B cell (primary cell): ENCODE data around the gene CTTN. TPM values are rescaled to one million over a fixed set of nuclear protein-coding genes. Genes with fewer than 3 reads are reported as not detected.

Source experiments
- ATAC-seq: fragments of 200-7000 bp; cut with Tn5 transposase; one replicate; pipeline ENCODE4 v1.10.0; 2021; ENCODE audit warnings: low read depth, mild to moderate bottlenecking, moderate number of reproducible peaks, moderate library complexity
- CTCF ChIA-PET: fragments of 350-600 bp; sonication (Branson Sonifier 250); formaldehyde crosslinking; loops from one replicate; lab custom pipeline; 2021; ENCODE audit warnings: antibody characterized with exemption, inconsistent platforms; lab: Charles Lee
- POLR2A ChIA-PET: fragments of 350-600 bp; sonication (Branson Sonifier 250); formaldehyde crosslinking; loops from one replicate; lab custom pipeline; 2021; ENCODE audit warnings: antibody characterized with exemption; lab: Charles Lee
- DNase-seq: peaks from one replicate; pipeline ENCODE4 v3.0.0; 2013
- H2AFZ ChIP-seq: 2 replicates; pipeline ENCODE4 v1.6.1; 2012; ENCODE audit warnings: mild to moderate bottlenecking, low read depth, low read length; ENCODE audit not compliant: insufficient read depth, poor library complexity, severe bottlenecking
- H3K27ac ChIP-seq, 2 donors: 1 replicate in 1 of 2; 2 replicates in 1 of 2; pipeline ENCODE4 v1.5.1; 2012 to 2013; ENCODE audit warnings: low read length in 2 of 2, mild to moderate bottlenecking in 2 of 2, moderate library complexity in 1 of 2
- H3K27me3 ChIP-seq, 4 experiments: fragments of 200-600 bp in 1 of 4; sonication (generic) in 1 of 4; replicated peaks in 1 of 4; 1 replicate in 2 of 4; 2 replicates in 2 of 4; pipeline versions ENCODE4 v1.6.1 to v1.7.0; 2013 to 2016; ENCODE audit warnings: low read length in 3 of 4, mild to moderate bottlenecking in 2 of 4, mixed read lengths in 1 of 4, moderate library complexity in 1 of 4; ENCODE audit not compliant: insufficient read depth in 4 of 4, control insufficient read depth in 3 of 4; ENCODE audit errors: control extremely low read depth in 1 of 4
- H3K36me3 ChIP-seq, 2 experiments: replicated peaks in 1 of 2; 1 replicate in 1 of 2; 2 replicates in 1 of 2; pipeline versions ENCODE4 v1.6.1 to v1.7.1; 2013; ENCODE audit warnings: low read length in 1 of 2; ENCODE audit not compliant: insufficient read depth in 2 of 2, control insufficient read depth in 1 of 2; ENCODE audit errors: control extremely low read depth in 1 of 2, extremely low read depth in 1 of 2
- H3K4me1 ChIP-seq, 2 donors: fragments of 200-600 bp in 1 of 2; sonication (generic) in 1 of 2; 1 replicate in 1 of 2; 2 replicates in 1 of 2; pipeline versions ENCODE4 v1.5.1 to v1.6.1; 2013 to 2017; ENCODE audit warnings: low read length in 2 of 2; ENCODE audit not compliant: control insufficient read depth in 2 of 2, insufficient read depth in 2 of 2
- H3K4me2 ChIP-seq: replicated peaks from 2 replicates; pipeline ENCODE3; 2012; ENCODE audit warnings: mild to moderate bottlenecking, low read depth, low read length; ENCODE audit not compliant: poor library complexity, severe bottlenecking
- H3K4me3 ChIP-seq, 5 experiments: fragments of 200-600 bp in 1 of 5; sonication (generic) in 1 of 5; 1 replicate in 3 of 5; 2 replicates in 2 of 5; pipeline versions ENCODE4 v1.5.1 to v1.7.0; 2011 to 2016; ENCODE audit warnings: low read length in 4 of 5, mild to moderate bottlenecking in 4 of 5, low read depth in 2 of 5, control low read depth in 1 of 5, moderate library complexity in 1 of 5; ENCODE audit not compliant: insufficient read depth in 1 of 5; ENCODE audit errors: control extremely low read depth in 1 of 5, extremely low read depth in 1 of 5
- H3K79me2 ChIP-seq: fragments of 200-600 bp; sonication (generic); one replicate; pipeline ENCODE4 v1.6.0; 2016; ENCODE audit warnings: low read length; ENCODE audit not compliant: control insufficient read depth, insufficient read depth
- H3K9ac ChIP-seq: fragments of 200-600 bp; sonication (generic); 2 replicates; pipeline ENCODE4 v1.6.1; 2017; ENCODE audit warnings: mild to moderate bottlenecking, low read length, moderate library complexity
- H3K9me3 ChIP-seq, 3 donors: one replicate each; pipeline versions ENCODE4 v1.6.1 to v1.7.1; 2013; ENCODE audit warnings: low read length in 2 of 3; ENCODE audit not compliant: control insufficient read depth in 2 of 3, insufficient read depth in 1 of 3; ENCODE audit errors: control extremely low read depth in 1 of 3
- H4K20me1 ChIP-seq: 2 replicates; pipeline ENCODE4 v1.6.0; 2012; ENCODE audit warnings: mild to moderate bottlenecking, low read length; ENCODE audit not compliant: insufficient read depth, control insufficient read depth, poor library complexity, severe bottlenecking
- H3K27ac Mint-ChIP-seq: one replicate; pipeline ENCODE4 v1.8.0; 2021; ENCODE audit warnings: mixed read lengths
- H3K27me3 Mint-ChIP-seq: one replicate; pipeline ENCODE4 v1.8.0; 2021; ENCODE audit warnings: mixed read lengths
- H3K4me1 Mint-ChIP-seq: one replicate; pipeline ENCODE4 v1.8.0; 2021; ENCODE audit warnings: mixed read lengths
- H3K4me3 Mint-ChIP-seq: one replicate; pipeline ENCODE4 v1.8.0; 2021; ENCODE audit warnings: mixed read lengths
- H3K9me3 Mint-ChIP-seq: one replicate; pipeline ENCODE4 v1.8.0; 2022; ENCODE audit warnings: mixed read lengths; ENCODE audit not compliant: insufficient read depth
- CTCF ChIP-seq: fragments of 200-600 bp; IDR thresholded peaks from one replicate; pipeline ENCODE4 v1.8.0; 2022; ENCODE audit warnings: antibody characterized with exemption, mild to moderate bottlenecking
- EZH2 ChIP-seq: IDR thresholded peaks from 2 replicates; pipeline ENCODE4 v1.6.1; 2012; ENCODE audit warnings: borderline replicate concordance, low read depth, mild to moderate bottlenecking, moderate library complexity, low read length; ENCODE audit not compliant: insufficient read depth, poor library complexity, severe bottlenecking
- WGBS: methylation state at CpG from one replicate; pipeline ENCODE4 v1.1.5; 2013; ENCODE audit warnings: missing lambda C conversion rate; ENCODE audit not compliant: insufficient coverage; 5-methylcytosine and 5-hydroxymethylcytosine counted together
- intact Hi-C: fragments of 100-400 bp; cut with micrococcal nuclease; formaldehyde crosslinking; loops from one replicate; pipeline ENCODE4 v1.10.0; 2022
- polyA plus RNA-seq: library from polyadenylated mRNA; depleted of rRNA; stranded (reverse); fragments of >200 nt; gene quantifications from 2 replicates; pipeline ENCODE4 v1.2.3, GENCODE V29; 2012
- total RNA-seq, 2 donors: library from RNA; stranded (reverse); fragments of 120-200 nt in 1 of 2; gene quantifications; 1 replicate in 1 of 2; 2 replicates in 1 of 2; pipeline versions ENCODE4 v1.2.3 to v1.2.4, GENCODE V29; 2013 to 2022

CTTN gene
- total and polyA plus RNA-seq, 2 donors (not counting 1 experiment from before 2014, with no cell fraction given) = 0.34 TPM; not detected in 1

GRCh38 chr11:70480711-70481110, 82.4 kb downstream of the CTTN start:
- CTCF ChIA-PET = no interaction called here
- no peak for ATAC-seq

More at GRCh38 chr11:70480711-70481110, 82.4 kb downstream of the CTTN start:
- Histone ChIP-seq H3K27ac (no peak overlapping the region), H3K9ac (no peak overlapping the region), H3K4me1 (no peaks in the 10 kb centered on the region), H3K9me3 (no peaks in the 10 kb centered on the region), H3K79me2 (no peaks in the 10 kb centered on the region), H2AFZ (no peak overlapping the region), H4K20me1 (no peaks in the 10 kb centered on the region), H3K27me3 (peaks cover 0 to 4% (median 0%) of the 10 kb centered on the region in 4 experiments), H3K36me3 (no peaks in the 10 kb centered on the region), H3K4me3 (no peak overlapping the region), H3K4me2 (no peak overlapping the region)
- TF ChIP-seq CTCF = no peak
- no peak for TF ChIP-seq EZH2
- H3K4me3 Mint-ChIP-seq = no peak overlapping the region
- 96% methylated on average over 3 of the region's 3 CpGs for WGBS
- no peak overlapping the region for H3K27ac Mint-ChIP-seq
- H3K4me1 Mint-ChIP-seq = no peaks in the 10 kb centered on the region
- intact Hi-C loops = no loop called here
- H3K27me3 Mint-ChIP-seq = peaks cover 18% of the 10 kb centered on the region
- POLR2A ChIA-PET = no interaction called here
- no peak for DNase-seq
- H3K9me3 Mint-ChIP-seq = no peaks in the 10 kb centered on the region
